OCI-LY7 (cell line): ENCODE data around the gene SH3RF3. TPM values are rescaled to one million over a fixed set of nuclear protein-coding genes. Genes with fewer than 3 reads are reported as not detected.

Experiments used
- BruUV-seq: library from RNA; stranded (reverse); fragments of 400-500 nt; replicated peaks from 2 replicates; lab custom pipeline; 2021; lab: Mats Ljungman, UMichigan
- CTCF ChIA-PET: fragments of 300-600 bp; sonication (Branson Sonifier 250); formaldehyde crosslinking; loops from one replicate; lab custom pipeline; 2022; ENCODE audit warnings: antibody characterized with exemption; ENCODE audit not compliant: unreplicated experiment; lab: Charles Lee
- POLR2A ChIA-PET: fragments of 300-600 bp; sonication (Branson Sonifier 250); formaldehyde crosslinking; loops from one replicate; lab custom pipeline; 2022; ENCODE audit warnings: antibody characterized with exemption; lab: Charles Lee
- DNase-seq: peaks from one replicate; pipeline ENCODE4 v3.0.0-alpha.2; 2015; ENCODE audit warnings: low spot score
- H2AFZ ChIP-seq: fragments of 200-600 bp; sonication (generic), shearing (Covaris generic); 2 replicates; pipeline ENCODE4 v1.6.1; 2014; ENCODE audit warnings: mild to moderate bottlenecking, antibody characterized with exemption, low read length, moderate library complexity
- H3K27ac ChIP-seq: fragments of 200-600 bp; sonication (generic); 2 replicates; pipeline ENCODE4 v1.5.1; 2014; ENCODE audit warnings: mixed run types, low read depth, mild to moderate bottlenecking, moderate library complexity, low read length, inconsistent platforms; ENCODE audit not compliant: poor library complexity, severe bottlenecking
- H3K36me3 ChIP-seq: fragments of 200-600 bp; sonication (generic); 2 replicates; pipeline ENCODE4 v1.6.1; 2014; ENCODE audit warnings: mild to moderate bottlenecking, antibody characterized with exemption, low read length, moderate library complexity, mixed read lengths; ENCODE audit not compliant: insufficient read depth
- H3K4me1 ChIP-seq: fragments of 200-600 bp; sonication (generic); 2 replicates; pipeline ENCODE4 v1.5.1; 2014; ENCODE audit warnings: mild to moderate bottlenecking, low read length; ENCODE audit not compliant: insufficient read depth, poor library complexity, severe bottlenecking
- H3K4me2 ChIP-seq: fragments of 200-600 bp; sonication (generic); 2 replicates; pipeline ENCODE4 v1.6.1; 2014; ENCODE audit warnings: mild to moderate bottlenecking, low read length
- H3K4me3 ChIP-seq: fragments of 200-600 bp; sonication (generic); 2 replicates; pipeline ENCODE4 v1.5.1; 2014; ENCODE audit warnings: mild to moderate bottlenecking, low read depth, low read length; ENCODE audit not compliant: poor library complexity, severe bottlenecking
- H3K79me2 ChIP-seq: fragments of 200-600 bp; sonication (generic); 2 replicates; pipeline ENCODE4 v1.6.1; 2016; ENCODE audit warnings: low read depth, mild to moderate bottlenecking, low read length, moderate library complexity, mixed read lengths; ENCODE audit not compliant: insufficient read depth
- H3K9me2 ChIP-seq: fragments of 200-600 bp; sonication (generic); 2 replicates; pipeline ENCODE4 v1.6.1; 2016; ENCODE audit warnings: mild to moderate bottlenecking, low read length, mixed read lengths; ENCODE audit not compliant: insufficient read depth
- H3K9me3 ChIP-seq: fragments of 200-600 bp; sonication (generic); 2 replicates; pipeline ENCODE4 v1.6.1; 2014; ENCODE audit warnings: mild to moderate bottlenecking, mixed run types, low read length, mixed read lengths
- H4K20me1 ChIP-seq: fragments of 200-600 bp; sonication (generic); 2 replicates; pipeline ENCODE4 v1.6.1; 2014; ENCODE audit warnings: mild to moderate bottlenecking, antibody characterized with exemption, low read length, moderate library complexity, mixed read lengths; ENCODE audit not compliant: insufficient read depth
- EZH2phosphoT487 ChIP-seq: fragments of 200-600 bp; sonication (generic); IDR thresholded peaks from 2 replicates; pipeline ENCODE4 v1.6.1; 2018; ENCODE audit warnings: low read depth, borderline replicate concordance, mild to moderate bottlenecking, mixed run types, antibody characterized with exemption, low read length, moderate library complexity, mixed read lengths
- intact Hi-C: fragments of 100-400 bp; cut with micrococcal nuclease; formaldehyde crosslinking; loops from one replicate; pipeline ENCODE4 v1.10.0; 2022; ENCODE audit not compliant: unreplicated experiment
- total RNA-seq, 2 experiments: library from RNA; depleted of rRNA in 1 of 2; stranded (reverse); fragments of >200 nt in 1 of 2; shearing (Covaris generic) in 1 of 2; gene quantifications; 2 replicates each; pipeline ENCODE4 v1.2.3, GENCODE V29; 2014 to 2022
- TF ChIP-seq, protein P1 (sequence below): fragments of 200-600 bp; sonication (generic); conservative IDR thresholded peaks from 2 replicates; pipeline ENCODE4 v1.5.1; 2014; ENCODE audit warnings: mild to moderate bottlenecking, antibody characterized with exemption, low read length, moderate library complexity, mixed read lengths

The SH3RF3 gene
- total RNA-seq, 2 experiments from 2014 or later, result not detected

DNA sequence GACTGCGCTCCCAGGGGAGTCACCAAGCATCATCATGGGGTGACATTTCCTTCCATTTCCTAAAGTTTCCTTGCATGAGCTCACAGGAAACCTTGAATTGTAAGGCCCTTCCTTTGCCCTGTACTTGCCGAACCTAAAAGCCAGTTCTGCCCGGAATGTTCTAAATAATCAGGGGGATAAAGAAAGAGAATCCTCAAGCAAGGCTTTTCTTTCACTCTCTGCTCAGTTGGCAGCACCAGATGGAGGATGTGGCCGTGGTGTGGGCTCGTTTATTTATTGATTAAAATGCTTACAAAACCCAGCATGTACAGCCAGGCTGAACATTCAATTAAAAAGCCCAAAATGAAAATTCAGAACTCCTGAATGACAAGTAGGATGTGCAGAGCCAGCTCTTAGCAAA, 170.5 kb downstream of the SH3RF3 start:
- Histone ChIP-seq H3K4me2 (no peak overlapping the region), H3K4me3 (no peak overlapping the region), H4K20me1 (no peaks in the 10 kb centered on the region), H3K9me2 (no peaks in the 10 kb centered on the region), H3K27ac (no peak overlapping the region), H3K4me1 (no peaks in the 10 kb centered on the region), H2AFZ (no peak overlapping the region), H3K9me3 (no peaks in the 10 kb centered on the region), H3K79me2 (no peaks in the 10 kb centered on the region), H3K36me3 (no peaks in the 10 kb centered on the region)
- DNase-seq, result no peak
- no TSS peak for BruUV-seq
- CTCF ChIA-PET, result no interaction called here
- intact Hi-C loops, result no loop called here
- POLR2A ChIA-PET, result no interaction called here
- TF ChIP-seq, protein P1, sequence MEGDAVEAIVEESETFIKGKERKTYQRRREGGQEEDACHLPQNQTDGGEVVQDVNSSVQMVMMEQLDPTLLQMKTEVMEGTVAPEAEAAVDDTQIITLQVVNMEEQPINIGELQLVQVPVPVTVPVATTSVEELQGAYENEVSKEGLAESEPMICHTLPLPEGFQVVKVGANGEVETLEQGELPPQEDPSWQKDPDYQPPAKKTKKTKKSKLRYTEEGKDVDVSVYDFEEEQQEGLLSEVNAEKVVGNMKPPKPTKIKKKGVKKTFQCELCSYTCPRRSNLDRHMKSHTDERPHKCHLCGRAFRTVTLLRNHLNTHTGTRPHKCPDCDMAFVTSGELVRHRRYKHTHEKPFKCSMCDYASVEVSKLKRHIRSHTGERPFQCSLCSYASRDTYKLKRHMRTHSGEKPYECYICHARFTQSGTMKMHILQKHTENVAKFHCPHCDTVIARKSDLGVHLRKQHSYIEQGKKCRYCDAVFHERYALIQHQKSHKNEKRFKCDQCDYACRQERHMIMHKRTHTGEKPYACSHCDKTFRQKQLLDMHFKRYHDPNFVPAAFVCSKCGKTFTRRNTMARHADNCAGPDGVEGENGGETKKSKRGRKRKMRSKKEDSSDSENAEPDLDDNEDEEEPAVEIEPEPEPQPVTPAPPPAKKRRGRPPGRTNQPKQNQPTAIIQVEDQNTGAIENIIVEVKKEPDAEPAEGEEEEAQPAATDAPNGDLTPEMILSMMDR, result no peak
- no peak for TF ChIP-seq EZH2phosphoT487

DNA sequence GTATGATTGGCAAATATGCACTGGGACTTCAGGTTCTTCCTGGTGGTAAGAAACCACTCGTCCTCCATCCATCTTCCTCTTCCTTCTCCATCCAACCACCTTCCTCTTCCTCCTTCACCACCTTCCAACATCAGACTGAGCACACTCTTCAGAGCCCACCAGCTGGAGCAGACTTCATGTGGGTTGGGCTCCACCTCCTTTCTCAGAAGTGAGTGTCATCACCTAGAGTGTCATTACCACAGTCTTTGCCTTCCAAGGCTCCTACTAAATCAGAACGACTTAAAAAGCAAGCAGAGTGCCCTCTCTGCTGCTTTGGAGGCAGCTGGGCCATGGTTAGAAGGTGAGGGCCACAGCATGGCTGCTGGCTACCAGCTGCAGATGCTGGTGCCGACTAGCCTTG, 171.6 kb downstream of the SH3RF3 start:
- H3K4me2 ChIP-seq, result no peak overlapping the region
- intact Hi-C loops, result no loop called here
- no peaks in the 10 kb centered on the region for H3K4me1 ChIP-seq
- no peaks in the 10 kb centered on the region for H3K36me3 ChIP-seq
- H3K27ac ChIP-seq, result no peak overlapping the region
- H3K9me3 ChIP-seq, result no peaks in the 10 kb centered on the region
- no peaks in the 10 kb centered on the region for H3K79me2 ChIP-seq
- no peaks in the 10 kb centered on the region for H4K20me1 ChIP-seq
- ChIA-PET POLR2A (no interaction called here), CTCF (no interaction called here)
- TF ChIP-seq EZH2phosphoT487, result no peak
- TF ChIP-seq, protein P1, result no peak
- no peak overlapping the region for H2AFZ ChIP-seq
- BruUV-seq, result no TSS peak
- H3K9me2 ChIP-seq, result no peaks in the 10 kb centered on the region
- H3K4me3 ChIP-seq, result no peak overlapping the region
- DNase-seq, result no peak

DNA sequence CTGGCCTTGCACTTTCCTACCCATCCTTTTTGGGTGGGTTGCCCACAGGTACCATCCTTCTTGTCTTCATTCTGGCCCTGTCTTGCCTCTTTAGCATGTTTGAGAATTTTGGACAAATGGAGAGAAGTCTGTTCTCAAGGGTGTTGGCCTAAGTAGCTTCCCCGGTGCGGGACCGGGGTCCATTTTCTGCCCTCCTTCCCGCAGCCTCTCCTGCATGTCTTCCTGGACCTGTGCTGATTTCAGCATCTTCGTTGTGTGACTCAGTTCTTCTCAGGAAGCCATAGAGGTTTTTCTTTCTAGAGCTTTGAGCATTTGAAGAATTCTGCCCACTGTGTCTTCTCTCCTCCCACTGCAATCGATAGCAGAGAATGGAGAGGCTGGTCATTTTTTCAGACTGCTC, 172.7 kb downstream of the SH3RF3 start:
- H3K9me2 ChIP-seq, result no peaks in the 10 kb centered on the region
- no peak for DNase-seq
- intact Hi-C loops, result no loop called here
- H3K9me3 ChIP-seq, result no peaks in the 10 kb centered on the region
- no peaks in the 10 kb centered on the region for H3K36me3 ChIP-seq
- no peak overlapping the region for H3K4me3 ChIP-seq
- H2AFZ ChIP-seq, result no peak overlapping the region
- CTCF ChIA-PET, result no interaction called here
- TF ChIP-seq, protein P1, result no peak
- no peak for TF ChIP-seq EZH2phosphoT487
- H3K4me1 ChIP-seq, result no peaks in the 10 kb centered on the region
- no peak overlapping the region for H3K27ac ChIP-seq
- no TSS peak for BruUV-seq
- no peaks in the 10 kb centered on the region for H4K20me1 ChIP-seq
- no peak overlapping the region for H3K4me2 ChIP-seq
- no peaks in the 10 kb centered on the region for H3K79me2 ChIP-seq
- POLR2A ChIA-PET, result no interaction called here
